Neutrophil (primary cell): ENCODE measurements around the gene AJAP1.

Source experiments
- H3K27ac ChIP-seq: fragments of 200-600 bp; sonication (generic); 2 replicates; pipeline ENCODE4 v1.5.1; 2016; ENCODE audit warnings: mild to moderate bottlenecking, moderate library complexity
- H3K27me3 ChIP-seq: fragments of 200-600 bp; sonication (generic); 2 replicates; pipeline ENCODE4 v1.6.0; 2016; ENCODE audit warnings: mild to moderate bottlenecking
- H3K36me3 ChIP-seq: fragments of 200-600 bp; sonication (generic); 2 replicates; pipeline ENCODE4 v1.5.1; 2017
- H3K4me1 ChIP-seq, 2 experiments: fragments of 200-600 bp in 1 of 2; sonication (generic) in 1 of 2; 1 replicate in 1 of 2; 2 replicates in 1 of 2; pipeline versions ENCODE4 v1.5.1 to v1.6.1; 2013 to 2016; ENCODE audit warnings: low read depth in 1 of 2, low read length in 1 of 2, mild to moderate bottlenecking in 1 of 2, moderate library complexity in 1 of 2; ENCODE audit not compliant: control insufficient read depth in 1 of 2, insufficient read depth in 1 of 2
- H3K4me3 ChIP-seq, 2 experiments: fragments of 200-600 bp in 1 of 2; sonication (generic) in 1 of 2; 1 replicate in 1 of 2; 2 replicates in 1 of 2; pipeline ENCODE4 v1.5.1; 2013 to 2016; ENCODE audit warnings: low read depth in 1 of 2, low read length in 1 of 2, mild to moderate bottlenecking in 1 of 2, moderate library complexity in 1 of 2
- H3K9me3 ChIP-seq: fragments of 200-600 bp; sonication (generic); 2 replicates; pipeline ENCODE4 v1.5.1; 2016
- CTCF ChIP-seq: fragments of 200-600 bp; sonication (generic); IDR thresholded peaks from 2 replicates; pipeline ENCODE4 v1.5.1; 2016; ENCODE audit warnings: antibody characterized with exemption

AJAP1 gene

GRCh38 chr1:4631321-4631720, 23.1 kb upstream of the AJAP1 start:
- no peaks in the 10 kb centered on the region for H3K4me1 ChIP-seq
- H3K9me3 ChIP-seq, result no peaks in the 10 kb centered on the region
- H3K4me3 ChIP-seq, result no peak overlapping the region
- no peaks in the 10 kb centered on the region for H3K27me3 ChIP-seq
- no peak overlapping the region for H3K27ac ChIP-seq
- no peaks in the 10 kb centered on the region for H3K36me3 ChIP-seq
- no peak for TF ChIP-seq CTCF

GRCh38 chr1:4633346-4633745, 21.1 kb upstream of the AJAP1 start:
- Histone ChIP-seq H3K4me3 (no peak overlapping the region), H3K27me3 (peaks cover 17% of the 10 kb centered on the region), H3K27ac (no peak overlapping the region), H3K36me3 (no peaks in the 10 kb centered on the region), H3K4me1 (no peaks in the 10 kb centered on the region), H3K9me3 (no peaks in the 10 kb centered on the region)
- no peak for TF ChIP-seq CTCF

- no peaks in the 10 kb centered on the region for H3K36me3 ChIP-seq
These were observed 20.1 kb upstream of the AJAP1 start for GRCh38 chr1:4634156-4634792.

GRCh38 chr1:4634793-4635406, 19.5 kb upstream of the AJAP1 start:
- Histone ChIP-seq H3K4me3 (no peak overlapping the region), H3K27me3 (peaks cover 23% of the 10 kb centered on the region), H3K9me3 (no peaks in the 10 kb centered on the region), H3K4me1 (no peaks in the 10 kb centered on the region), H3K36me3 (no peaks in the 10 kb centered on the region), H3K27ac (no peak overlapping the region)
- no peak for TF ChIP-seq CTCF

More at GRCh38 chr1:4634156-4634792, 20.1 kb upstream of the AJAP1 start:
- H3K9me3 ChIP-seq, result no peaks in the 10 kb centered on the region
- no peak overlapping the region for H3K27ac ChIP-seq
- peaks cover 23% of the 10 kb centered on the region for H3K27me3 ChIP-seq
- no peaks in the 10 kb centered on the region for H3K4me1 ChIP-seq
- no peak for TF ChIP-seq CTCF
- H3K4me3 ChIP-seq, result no peak overlapping the region

GRCh38 chr1:4636186-4636585, 18.2 kb upstream of the AJAP1 start:
- H3K4me3 ChIP-seq, result no peak overlapping the region
- no peaks in the 10 kb centered on the region for H3K4me1 ChIP-seq
- no peaks in the 10 kb centered on the region for H3K9me3 ChIP-seq
- no peak for TF ChIP-seq CTCF
- H3K27me3 ChIP-seq, result peaks cover 23% of the 10 kb centered on the region
- H3K36me3 ChIP-seq, result no peaks in the 10 kb centered on the region
- no peak overlapping the region for H3K27ac ChIP-seq
